Upper lobe of right lung (tissue), 1 donor: Measurements from ENCODE around the gene SLC6A6. TPM values are rescaled to one million over a fixed set of nuclear protein-coding genes. Genes with fewer than 3 reads are reported as not detected.

Experiments
- ATAC-seq: fragments of 200-7000 bp; cut with Tn5 transposase; one replicate; pipeline ENCODE4 v1.9.1; 2020; ENCODE audit warnings: mild to moderate bottlenecking, moderate library complexity
- DNase-seq: peaks from one replicate; pipeline ENCODE4 v3.0.0-alpha.2; 2020
- H3K27ac ChIP-seq: fragments of 200-600 bp; one replicate; pipeline ENCODE4 v1.8.0; 2022
- H3K27me3 ChIP-seq: fragments of 200-600 bp; one replicate; pipeline ENCODE4 v1.8.0; 2022; ENCODE audit warnings: mild to moderate bottlenecking
- H3K36me3 ChIP-seq: fragments of 200-600 bp; one replicate; pipeline ENCODE4 v1.8.0; 2022
- H3K4me1 ChIP-seq: fragments of 200-600 bp; one replicate; pipeline ENCODE4 v1.8.0; 2022
- H3K4me3 ChIP-seq: fragments of 200-600 bp; one replicate; pipeline ENCODE4 v1.8.0; 2022; ENCODE audit warnings: mild to moderate bottlenecking
- H3K9me3 ChIP-seq: fragments of 200-600 bp; one replicate; pipeline ENCODE4 v1.8.0; 2022
- intact Hi-C: fragments of 100-400 bp; cut with DNase I; formaldehyde crosslinking; loops from one replicate; pipeline ENCODE4 v1.11.0; 2022
- total RNA-seq: library from RNA; stranded (reverse); fragmentation: NEBNext Ultra II Directional; extraction: Animal tissue kit (Norgen Biotek cat#: 25700); gene quantifications from one replicate; pipeline ENCODE4 v1.2.1, GENCODE V29; 2021
- TF ChIP-seq, protein P1 (sequence below): fragments of 200-600 bp; IDR thresholded peaks from one replicate; pipeline ENCODE4 v1.8.0; 2022; ENCODE audit warnings: antibody characterized with exemption
- donor health status: DM: no; HTN: yes; CAD: no; lungs with severe emphysema.

SLC6A6 gene
- total RNA-seq, 1 donor from 2014 or later, result 54.3 TPM

DNA sequence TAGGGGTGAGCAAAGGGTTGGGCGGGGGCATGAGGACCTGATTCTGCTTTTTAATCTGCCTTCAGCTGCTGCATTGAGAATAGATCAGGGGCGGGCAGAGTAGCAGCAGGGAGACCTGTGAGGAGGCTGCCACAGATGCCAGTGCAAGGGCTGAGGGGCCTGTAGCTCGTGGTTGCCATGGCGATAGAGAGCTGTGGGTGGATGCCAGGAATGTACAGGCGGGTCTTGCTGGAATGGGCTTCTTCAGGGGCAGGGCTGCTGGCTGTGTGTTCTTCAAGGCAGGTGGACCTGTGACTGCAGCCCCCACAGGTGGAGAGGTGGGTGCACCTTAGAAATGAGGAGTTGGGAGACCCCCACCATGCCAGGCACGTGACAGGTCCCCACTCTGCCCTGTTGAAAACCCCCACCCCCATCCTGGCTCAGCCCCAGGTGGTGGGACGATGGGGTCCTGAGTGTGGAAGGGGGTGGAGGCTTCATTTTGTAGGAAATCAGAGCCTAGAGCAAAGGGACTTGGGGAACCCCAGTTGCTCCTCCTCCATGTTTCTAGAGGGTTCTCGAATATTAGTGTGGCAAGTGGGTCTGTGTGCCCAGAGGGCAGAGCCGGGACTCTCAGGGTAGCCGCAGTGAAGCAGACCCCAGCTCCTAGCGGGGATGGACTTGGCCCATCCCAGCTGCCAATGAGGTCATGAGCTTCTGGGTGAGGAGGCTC, 38.3 kb downstream of the SLC6A6 start:
- Histone ChIP-seq H3K27me3 (no peaks in the 10 kb centered on the region), H3K36me3 (peaks cover 5% of the 10 kb centered on the region), H3K27ac (no peak overlapping the region), H3K9me3 (no peaks in the 10 kb centered on the region), H3K4me3 (no peak overlapping the region), H3K4me1 (peaks cover 56% of the 10 kb centered on the region)
- DNase-seq (no peak), ATAC-seq (no peak)
- TF ChIP-seq, protein P1, sequence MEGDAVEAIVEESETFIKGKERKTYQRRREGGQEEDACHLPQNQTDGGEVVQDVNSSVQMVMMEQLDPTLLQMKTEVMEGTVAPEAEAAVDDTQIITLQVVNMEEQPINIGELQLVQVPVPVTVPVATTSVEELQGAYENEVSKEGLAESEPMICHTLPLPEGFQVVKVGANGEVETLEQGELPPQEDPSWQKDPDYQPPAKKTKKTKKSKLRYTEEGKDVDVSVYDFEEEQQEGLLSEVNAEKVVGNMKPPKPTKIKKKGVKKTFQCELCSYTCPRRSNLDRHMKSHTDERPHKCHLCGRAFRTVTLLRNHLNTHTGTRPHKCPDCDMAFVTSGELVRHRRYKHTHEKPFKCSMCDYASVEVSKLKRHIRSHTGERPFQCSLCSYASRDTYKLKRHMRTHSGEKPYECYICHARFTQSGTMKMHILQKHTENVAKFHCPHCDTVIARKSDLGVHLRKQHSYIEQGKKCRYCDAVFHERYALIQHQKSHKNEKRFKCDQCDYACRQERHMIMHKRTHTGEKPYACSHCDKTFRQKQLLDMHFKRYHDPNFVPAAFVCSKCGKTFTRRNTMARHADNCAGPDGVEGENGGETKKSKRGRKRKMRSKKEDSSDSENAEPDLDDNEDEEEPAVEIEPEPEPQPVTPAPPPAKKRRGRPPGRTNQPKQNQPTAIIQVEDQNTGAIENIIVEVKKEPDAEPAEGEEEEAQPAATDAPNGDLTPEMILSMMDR, result no peak
- intact Hi-C loops, result no loop called here

DNA sequence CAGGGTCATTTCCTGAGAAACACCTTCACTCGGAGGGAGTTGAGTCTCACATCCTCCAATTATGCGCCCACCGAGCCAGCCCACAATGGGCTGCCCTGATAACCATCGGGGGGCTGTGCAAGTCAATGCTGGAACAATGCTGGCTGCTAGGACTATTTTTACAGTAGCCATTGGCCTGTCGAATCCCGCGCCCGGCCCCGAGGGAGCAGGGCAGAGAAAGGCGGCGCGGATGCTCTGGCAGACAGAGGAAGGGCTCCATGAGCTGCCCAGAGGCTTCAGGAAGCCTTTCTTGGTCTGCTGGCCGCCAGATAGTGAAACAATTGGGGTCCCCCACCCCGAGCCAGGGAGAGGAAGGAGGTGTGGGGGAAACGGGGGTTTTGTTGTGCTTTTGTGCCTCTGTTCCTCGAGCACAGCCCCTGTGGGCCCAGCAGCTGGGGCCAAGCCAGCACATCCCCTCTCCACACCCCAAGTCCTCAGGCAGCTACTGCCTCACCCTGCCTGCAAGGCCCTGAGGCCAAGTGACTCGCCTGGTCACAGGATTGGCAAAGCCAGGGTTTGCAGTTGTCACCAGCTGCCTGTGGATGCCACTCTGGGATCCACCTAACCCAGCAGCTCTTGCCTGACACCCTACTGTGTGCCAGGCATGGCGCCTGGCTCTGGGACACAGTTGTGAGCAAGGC, 39.0 kb downstream of the SLC6A6 start:
- Histone ChIP-seq H3K27ac (peak overlapping the region; percentile 3), H3K4me1 (peaks cover 50% of the 10 kb centered on the region)

DNA sequence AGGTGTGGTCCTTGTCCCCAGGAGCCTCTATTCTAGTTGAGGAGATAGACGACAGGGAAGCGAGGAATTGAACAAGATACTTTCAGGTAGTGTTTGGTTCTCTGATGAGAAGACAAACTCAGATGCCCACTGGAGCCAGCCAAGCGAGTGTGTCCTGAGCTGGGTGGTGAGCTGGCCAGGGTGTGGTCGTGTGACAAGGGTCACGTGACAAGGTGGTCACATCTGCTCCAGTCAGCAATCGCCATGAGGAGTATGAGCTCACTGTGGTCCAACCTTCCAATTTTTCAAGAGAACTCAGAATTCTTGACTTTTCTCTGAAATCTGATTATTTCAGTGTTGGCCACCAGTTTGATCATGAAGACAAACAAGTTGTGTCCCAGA, 39.5 kb downstream of the SLC6A6 start:
- Histone ChIP-seq H3K27me3 (no peaks in the 10 kb centered on the region), H3K4me3 (no peak overlapping the region), H3K4me1 (peaks cover 45% of the 10 kb centered on the region), H3K27ac (peak overlapping the region; percentile 3), H3K36me3 (peaks cover 17% of the 10 kb centered on the region), H3K9me3 (no peaks in the 10 kb centered on the region)
- ATAC-seq, result peak; percentile 32
- intact Hi-C loops, result no loop called here
- TF ChIP-seq, protein P1, result no peak
- no peak for DNase-seq

More for the DNA sequence above, 39.0 kb downstream of the SLC6A6 start:
- ATAC-seq (no peak), DNase-seq (no peak)
- intact Hi-C loops, result no loop called here
- H3K9me3 ChIP-seq, result no peaks in the 10 kb centered on the region
- no peaks in the 10 kb centered on the region for H3K27me3 ChIP-seq
- H3K36me3 ChIP-seq, result peaks cover 12% of the 10 kb centered on the region
- TF ChIP-seq, protein P1, result no peak
- no peak overlapping the region for H3K4me3 ChIP-seq

DNA sequence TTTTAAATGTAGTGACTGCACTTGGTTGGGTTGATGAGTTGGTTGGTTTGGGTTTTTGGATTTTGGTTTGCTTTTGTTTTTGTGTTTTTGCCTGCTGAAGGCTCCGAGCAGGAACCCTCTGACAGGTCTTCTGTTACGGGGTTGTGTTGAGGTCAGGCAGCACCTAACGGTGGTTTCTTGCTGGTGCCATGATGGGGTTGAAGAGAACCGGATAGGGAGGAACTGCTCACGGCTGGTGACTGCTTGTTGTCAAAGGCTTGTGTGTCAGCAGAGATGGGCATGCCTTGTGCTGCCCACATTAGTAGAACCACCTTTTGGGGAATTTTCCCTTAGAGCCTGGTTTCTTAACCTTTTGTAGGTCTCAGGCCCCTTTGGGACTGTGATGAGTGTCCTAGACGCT, 42.0 kb downstream of the SLC6A6 start:
- H3K4me3 ChIP-seq, result no peak overlapping the region
- H3K27ac ChIP-seq, result no peak overlapping the region
- no peaks in the 10 kb centered on the region for H3K27me3 ChIP-seq
- H3K4me1 ChIP-seq, result peaks cover 26% of the 10 kb centered on the region
- H3K36me3 ChIP-seq, result peaks cover 40% of the 10 kb centered on the region
- DNase-seq, result no peak
- TF ChIP-seq, protein P1, result no peak
- ATAC-seq, result no peak
- H3K9me3 ChIP-seq, result no peaks in the 10 kb centered on the region
- intact Hi-C loops, result no loop called here

DNA sequence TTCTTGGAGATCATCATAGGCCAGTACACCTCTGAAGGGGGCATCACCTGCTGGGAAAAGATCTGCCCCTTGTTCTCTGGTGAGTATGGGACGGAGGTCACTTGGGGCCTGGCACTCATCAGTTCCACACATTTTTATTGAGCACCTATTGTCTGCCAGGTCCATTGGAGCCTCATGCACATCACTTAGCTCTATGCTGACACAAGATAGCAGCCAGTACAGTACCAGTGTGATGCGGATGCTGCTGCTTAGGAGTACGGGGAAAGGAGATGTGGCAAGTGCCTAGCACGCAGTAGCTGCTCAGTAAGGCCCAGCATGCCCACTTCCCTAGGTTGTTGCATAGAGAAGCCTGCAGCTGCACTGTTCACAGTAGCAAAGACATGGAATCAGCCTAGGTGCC, 43.4 kb downstream of the SLC6A6 start:
- TF ChIP-seq, protein P1, result no peak
- intact Hi-C loops, result no loop called here
- H3K4me3 ChIP-seq, result no peak overlapping the region
- H3K27ac ChIP-seq, result no peak overlapping the region
- no peaks in the 10 kb centered on the region for H3K9me3 ChIP-seq
- peaks cover 53% of the 10 kb centered on the region for H3K36me3 ChIP-seq
- H3K4me1 ChIP-seq, result peaks cover 12% of the 10 kb centered on the region
- DNase-seq (no peak), ATAC-seq (no peak)
- H3K27me3 ChIP-seq, result no peaks in the 10 kb centered on the region
